ENCODE measurements around the gene CTF1.
"Not testable (repeated sequence)": the region's sequence is repeated elsewhere in the genome, so short reads cannot be mapped to it uniquely, and the experiment has no call there.

The CTF1 gene

DNA sequence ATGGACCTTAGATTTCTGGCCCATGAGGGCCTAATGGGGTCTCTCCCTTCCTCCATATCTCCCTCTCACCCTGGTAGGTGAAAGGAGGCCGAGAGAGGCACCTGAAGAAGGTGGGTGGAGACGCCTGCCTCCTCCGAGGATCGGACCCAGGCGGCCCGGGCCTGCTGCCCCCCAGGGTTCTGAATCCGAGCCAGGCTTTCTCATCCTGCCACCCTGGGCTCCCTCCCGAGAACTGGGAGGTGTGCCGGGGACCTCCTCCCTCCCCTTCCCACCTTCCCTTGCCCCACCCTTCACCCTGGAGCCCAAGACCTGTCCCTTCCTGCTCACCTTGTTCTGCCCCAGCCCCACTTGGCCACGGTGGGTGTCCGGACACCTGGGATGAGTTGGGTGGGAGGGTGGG lies 32.0 kb downstream of the CTF1 start:
- TF ChIP-seq ZFX (IDR thresholded peaks at IDR 0.05; ENCODE audit: borderline replicate concordance) (no peak), CTCF (IDR thresholded peaks at IDR 0.05) (no peak)
- H3K27ac ChIP-seq = no peak overlapping the region

GRCh38 chr16:30929167-30929566 lies 32.8 kb downstream of the CTF1 start:
- no peak overlapping the region for H3K27ac ChIP-seq
- TF ChIP-seq CTCF (IDR thresholded peaks at IDR 0.05) = no peak
- no peak for TF ChIP-seq ZFX (IDR thresholded peaks at IDR 0.05; ENCODE audit: borderline replicate concordance)

GRCh38 chr16:30930160-30930571 lies 33.8 kb downstream of the CTF1 start:
- no peak overlapping the region for H3K27ac ChIP-seq
- TF ChIP-seq CTCF (IDR thresholded peaks at IDR 0.05) = no peak
- TF ChIP-seq ZFX (IDR thresholded peaks at IDR 0.05; ENCODE audit: borderline replicate concordance) = no peak

GRCh38 chr16:30931068-30931650 lies 34.7 kb downstream of the CTF1 start:
- no peak overlapping the region for H3K27ac ChIP-seq

DNA sequence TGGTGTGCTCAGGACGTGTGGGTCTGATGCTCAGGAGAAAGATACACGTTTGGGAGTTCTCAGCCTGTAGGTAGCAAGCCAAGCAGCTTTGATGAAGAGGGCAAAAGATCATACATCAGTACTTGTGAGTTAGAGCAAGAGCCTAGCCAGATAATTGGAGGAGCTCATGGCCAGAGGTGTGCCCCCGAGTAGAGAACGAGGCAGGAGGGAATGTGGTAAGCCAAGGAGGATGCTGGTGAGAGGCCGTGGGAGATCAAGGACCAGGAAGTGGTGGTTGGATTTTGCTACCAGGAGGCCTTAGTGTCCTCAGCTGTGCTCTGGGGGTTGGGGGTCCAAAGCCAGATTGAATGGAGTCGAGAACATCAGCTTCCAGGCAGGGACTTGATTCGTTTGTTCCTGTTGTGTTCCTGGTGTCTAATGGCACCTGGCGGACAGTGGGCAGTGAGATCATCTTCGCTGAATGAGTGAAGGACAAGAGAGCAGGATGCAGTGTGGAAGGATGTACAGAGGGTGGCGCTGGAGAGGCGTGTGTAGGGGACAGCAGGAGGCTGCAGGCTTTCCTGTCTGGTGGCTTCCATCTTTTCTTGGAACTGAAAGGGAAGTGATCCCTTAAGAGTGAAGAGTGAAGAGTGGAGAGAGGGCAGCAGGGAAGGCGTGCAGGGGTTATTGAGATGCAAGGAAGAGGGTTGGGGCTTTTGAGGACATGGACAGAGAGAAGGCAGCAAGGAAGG lies 38.6 kb downstream of the CTF1 start:
- no peak overlapping the region for H3K27ac ChIP-seq
- TF ChIP-seq ZFX (IDR thresholded peaks at IDR 0.05; ENCODE audit: borderline replicate concordance) (no peak), CTCF (IDR thresholded peaks at IDR 0.05) (peak; percentile 73)

More at GRCh38 chr16:30931068-30931650, 34.7 kb downstream of the CTF1 start:
- TF ChIP-seq ZFX (IDR thresholded peaks at IDR 0.05; ENCODE audit: borderline replicate concordance) (no peak), CTCF (IDR thresholded peaks at IDR 0.05) (no peak)

DNA sequence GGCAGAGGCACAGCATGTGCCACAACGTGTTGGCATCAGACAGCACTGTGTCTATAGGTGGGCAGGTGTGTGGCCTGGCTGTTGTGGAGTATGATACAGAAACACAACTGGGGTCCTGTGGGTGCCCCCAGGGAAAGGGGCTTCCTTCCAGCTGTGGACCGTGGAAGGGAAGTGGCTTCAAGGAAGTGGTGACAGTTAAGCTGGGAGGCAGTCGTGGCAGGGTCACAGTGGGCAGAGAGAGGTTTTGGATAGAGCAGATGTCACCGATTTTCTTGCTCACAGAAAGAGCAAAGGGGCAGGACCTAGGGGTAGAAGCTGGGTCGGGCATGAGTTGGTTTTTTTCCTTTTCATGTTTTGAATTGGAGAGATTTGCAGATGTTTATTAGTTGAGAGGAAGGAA lies 41.3 kb downstream of the CTF1 start:
- no peak overlapping the region for H3K27ac ChIP-seq
- TF ChIP-seq CTCF (IDR thresholded peaks at IDR 0.05) = no peak

GRCh38 chr16:30939571-30939970 lies 43.2 kb downstream of the CTF1 start:
- H3K27ac ChIP-seq = not testable (repeated sequence)
